Measurements from ENCODE around the gene RPAP2.
"Not testable (repeated sequence)": the region's sequence is repeated elsewhere in the genome, so short reads cannot be mapped to it uniquely, and the experiment has no call there.

The RPAP2 gene

GRCh38 chr1:92323473-92324453 is 24.9 kb downstream of the RPAP2 start:
- no peak for DNase-seq

- no peak for DNase-seq
Observed at GRCh38 chr1:92324784-92325183, 25.9 kb downstream of the RPAP2 start.

- DNase-seq = no peak
Observed at GRCh38 chr1:92326681-92327080, 27.8 kb downstream of the RPAP2 start.

- no peak for DNase-seq
Observed at GRCh38 chr1:92327794-92328193, 28.9 kb downstream of the RPAP2 start.

GRCh38 chr1:92329347-92330129 is 30.7 kb downstream of the RPAP2 start:
- DNase-seq = no peak

DNA sequence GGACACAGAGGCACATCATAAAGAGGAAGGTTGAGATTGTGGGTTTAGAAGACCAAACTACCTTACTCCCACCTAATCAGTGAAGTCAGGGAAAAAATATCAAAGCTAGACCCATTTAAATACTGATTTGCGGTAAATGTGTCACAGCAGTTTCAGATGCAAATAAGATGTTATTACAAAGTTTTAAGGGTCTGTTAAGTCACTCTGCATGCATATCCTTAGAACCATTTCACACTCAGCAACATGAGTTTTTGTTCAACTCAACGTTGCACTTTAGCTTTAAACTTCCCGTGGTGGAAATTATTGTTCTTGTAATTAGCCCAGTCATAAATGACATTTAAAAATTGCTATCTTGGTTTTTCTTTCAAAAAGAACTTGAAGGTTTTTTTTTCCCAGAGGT is 34.8 kb downstream of the RPAP2 start:
- DNase-seq = no peak

DNA sequence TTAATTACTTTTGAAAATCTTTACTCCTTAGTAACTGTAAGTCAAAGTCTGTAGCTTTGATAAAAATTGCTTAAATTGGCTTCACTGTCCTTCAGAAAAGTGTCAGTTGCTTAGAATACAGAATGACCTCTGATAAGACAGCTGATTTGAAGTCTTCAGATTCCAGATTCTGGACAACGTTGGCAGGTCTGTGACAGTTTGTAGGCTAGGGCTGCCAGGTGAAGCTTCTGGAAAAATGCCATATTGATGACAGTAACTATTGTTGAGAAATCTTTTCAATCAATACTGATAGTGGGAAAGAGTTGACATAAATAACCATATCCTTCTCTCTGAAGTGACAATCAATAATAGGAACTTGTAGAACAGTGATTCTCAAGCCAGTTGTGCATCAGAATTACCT is 41.3 kb downstream of the RPAP2 start:
- DNase-seq = no peak

GRCh38 chr1:92342401-92342800 is 43.5 kb downstream of the RPAP2 start:
- DNase-seq = no peak

DNA sequence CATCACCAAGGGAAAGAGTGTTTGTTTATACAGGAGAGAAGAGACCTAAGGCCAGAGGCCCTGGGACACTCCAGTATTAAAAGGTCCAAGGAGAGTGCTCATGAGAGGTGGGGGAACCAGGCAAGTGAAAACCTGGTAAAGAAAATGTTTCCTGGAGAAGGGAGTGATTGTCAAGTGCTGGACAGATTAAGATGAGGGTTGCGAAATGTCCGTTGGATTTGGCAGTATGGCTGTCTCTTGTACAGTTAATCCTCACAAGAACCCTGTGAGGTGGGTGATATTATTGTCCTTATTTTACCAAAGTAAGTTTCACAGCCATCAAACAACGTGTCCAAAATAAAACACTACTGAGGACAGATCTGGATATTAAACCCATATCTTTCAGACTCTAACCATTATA is 44.2 kb downstream of the RPAP2 start:
- no peak for DNase-seq

DNA sequence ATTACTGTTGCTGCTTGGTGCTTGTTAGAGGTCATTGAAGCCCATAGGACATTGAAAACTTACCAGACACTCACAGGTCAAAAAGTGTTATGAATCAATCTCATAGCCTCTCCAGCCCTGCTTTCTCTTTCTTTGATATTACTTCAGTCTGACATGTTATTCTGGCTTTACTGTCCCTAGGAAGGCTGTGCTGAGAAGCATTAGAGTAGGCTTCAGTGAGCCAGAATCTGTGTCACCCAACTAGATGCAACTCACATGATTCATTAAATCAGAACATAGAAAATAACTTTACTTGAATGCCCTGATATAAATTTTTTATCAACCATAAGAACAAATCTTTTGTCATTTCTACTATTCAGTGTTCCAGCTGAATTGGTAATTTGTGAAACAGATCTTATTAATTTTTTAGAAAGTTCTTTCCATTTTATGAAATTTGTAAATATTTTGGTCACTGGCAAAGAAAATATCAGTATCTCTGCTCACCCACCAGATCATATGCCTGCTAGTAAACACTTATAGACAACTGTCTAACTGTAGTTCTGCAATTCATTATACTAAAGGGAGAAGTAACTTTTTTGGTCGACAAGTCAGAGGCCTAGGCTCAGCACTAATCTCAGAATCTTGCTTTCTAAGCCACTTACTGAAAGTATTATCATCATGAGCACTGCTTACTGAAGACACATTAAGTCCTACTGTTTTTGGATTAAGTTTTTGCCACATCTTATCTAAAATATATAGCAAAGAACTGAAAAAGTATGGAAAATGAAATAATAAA is 48.2 kb downstream of the RPAP2 start:
- DNase-seq = no peak

GRCh38 chr1:92352856-92353255 is 54.0 kb downstream of the RPAP2 start:
- no peak for DNase-seq

GRCh38 chr1:92354259-92354658 is 55.4 kb downstream of the RPAP2 start:
- no peak for DNase-seq

DNA sequence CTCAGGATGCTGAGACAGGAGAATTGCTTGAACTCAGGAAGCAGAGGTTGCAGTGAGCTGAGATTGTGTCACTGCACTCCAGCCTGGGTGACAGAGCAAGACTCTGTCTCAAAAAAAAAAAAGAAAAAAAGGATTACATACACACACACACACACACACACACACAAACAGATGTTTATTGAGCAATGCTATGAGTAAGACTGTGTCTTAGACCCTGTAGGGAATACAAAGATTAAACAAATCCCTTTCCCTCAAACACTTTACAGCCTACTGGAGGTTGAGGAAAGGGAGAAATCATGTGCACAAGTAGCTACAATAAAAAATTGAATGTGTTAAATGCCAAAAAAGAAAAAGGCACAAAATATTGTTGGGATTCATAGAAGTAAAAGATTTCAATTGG is 58.1 kb downstream of the RPAP2 start:
- DNase-seq = no peak

DNA sequence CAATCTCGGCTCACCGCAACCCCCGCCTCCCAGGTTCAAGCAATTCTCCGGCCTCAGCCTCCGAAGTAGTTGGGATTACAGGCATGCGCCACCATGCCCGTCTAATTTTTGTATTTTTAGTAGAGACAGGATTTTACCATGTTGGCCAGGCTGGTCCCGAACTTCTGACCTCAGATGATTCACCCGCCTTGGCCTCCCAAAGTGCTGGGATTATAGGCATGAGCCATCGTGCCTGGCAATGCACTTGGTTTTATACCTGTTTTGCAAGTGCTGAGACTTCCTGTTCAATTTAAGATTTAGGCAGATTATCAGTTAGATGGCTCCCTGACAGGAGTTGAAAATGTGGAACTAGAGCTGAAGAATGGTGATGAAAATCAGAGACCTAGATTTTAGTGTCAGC is 60.5 kb downstream of the RPAP2 start:
- not testable (repeated sequence) for DNase-seq

DNA sequence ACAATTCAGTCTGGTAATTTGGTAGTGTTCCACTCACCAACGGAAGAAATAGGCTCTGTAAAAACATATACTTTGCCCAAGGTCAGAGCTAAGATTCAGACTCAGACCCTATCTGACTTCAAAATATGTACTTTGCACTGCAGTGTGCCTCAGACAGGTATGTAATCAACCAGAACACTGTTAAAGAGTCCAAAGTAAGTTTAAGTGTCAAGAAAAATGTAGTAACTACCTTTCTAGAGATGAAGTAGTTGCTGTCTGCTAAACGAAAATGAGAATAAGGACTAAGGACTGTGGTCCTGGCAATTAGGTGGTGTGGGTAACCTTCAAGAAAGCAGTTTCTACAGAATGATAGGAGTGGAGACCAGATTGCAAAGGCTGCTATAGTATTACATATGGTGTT is 61.1 kb downstream of the RPAP2 start:
- no peak for DNase-seq

DNA sequence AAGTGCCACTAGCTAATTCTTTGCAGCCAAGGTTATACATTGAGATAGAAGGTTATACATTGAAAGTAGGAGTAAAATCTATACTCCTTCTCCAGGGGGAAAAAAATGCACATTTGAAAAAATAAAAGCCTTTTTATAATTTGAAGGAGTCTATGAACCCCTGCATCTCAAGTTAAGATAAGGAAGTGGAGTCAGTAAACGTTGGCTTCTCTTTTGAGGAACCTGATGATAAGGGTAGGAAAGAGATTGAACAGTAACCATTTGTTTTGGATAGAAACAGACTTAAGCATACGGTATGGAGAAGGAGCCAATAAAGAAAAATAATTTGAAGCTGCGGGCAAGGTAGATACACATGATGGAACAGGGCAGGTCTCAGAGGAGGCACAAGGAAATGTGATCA is 64.1 kb downstream of the RPAP2 start:
- DNase-seq = no peak

DNA sequence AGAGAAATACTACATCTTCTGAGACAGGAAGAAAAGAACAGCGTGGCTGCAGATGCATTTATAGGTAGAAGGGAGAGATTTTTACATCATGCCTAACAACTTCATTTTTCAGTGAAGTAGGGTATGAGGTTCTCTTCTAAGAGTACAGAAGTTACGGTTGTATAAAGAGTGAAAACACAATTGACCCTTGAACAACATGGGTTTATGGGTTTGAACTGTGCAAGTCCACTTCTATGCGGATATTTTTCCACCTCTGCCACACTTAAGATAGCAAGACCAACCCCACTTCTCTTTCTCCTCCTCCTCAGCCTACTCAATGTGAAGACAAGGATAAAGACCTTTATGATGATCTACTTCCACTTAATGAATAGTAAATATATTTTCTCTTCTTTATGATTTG is 64.5 kb downstream of the RPAP2 start:
- DNase-seq = no peak

GRCh38 chr1:92365378-92366039 is 66.7 kb downstream of the RPAP2 start:
- DNase-seq = no peak

DNA sequence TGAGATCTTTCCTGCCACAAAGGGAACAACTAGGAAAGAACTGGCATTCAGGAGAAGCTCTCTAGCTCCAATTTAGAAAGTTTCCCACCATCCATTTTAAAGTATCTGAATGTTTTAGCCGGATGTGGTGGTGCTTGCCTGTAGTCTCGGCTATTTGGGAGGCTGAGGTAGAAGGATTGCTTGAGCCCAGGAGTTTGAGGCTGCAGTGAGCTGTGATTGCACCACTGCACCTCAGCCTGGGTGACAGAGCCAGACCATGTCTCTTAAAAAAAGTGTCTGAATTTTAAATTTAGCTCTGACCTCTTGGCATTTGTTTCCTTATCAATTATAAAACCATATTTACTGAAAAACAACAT is 67.2 kb downstream of the RPAP2 start:
- no peak for DNase-seq

DNA sequence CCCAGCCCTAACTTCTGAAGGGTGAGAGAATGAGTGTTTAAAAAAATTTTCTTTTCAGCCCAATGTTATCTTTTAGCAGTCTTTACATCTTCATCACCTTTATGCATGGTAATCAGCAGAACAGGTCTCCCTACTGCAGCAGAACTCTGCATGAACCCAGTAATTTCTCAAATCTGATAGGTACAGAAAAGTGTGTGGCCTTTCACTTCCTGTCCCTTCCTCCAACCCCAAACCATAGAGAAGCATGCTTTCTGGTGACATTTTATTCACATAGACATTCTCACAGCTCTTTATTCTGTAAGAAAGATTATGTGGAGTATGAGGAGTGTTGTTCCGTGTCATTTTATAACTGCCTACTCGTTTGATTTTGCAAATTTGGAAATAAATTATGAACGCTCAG is 68.6 kb downstream of the RPAP2 start:
- DNase-seq = no peak

- no peak for DNase-seq
Observed at GRCh38 chr1:92372164-92372563, 73.3 kb downstream of the RPAP2 start.

DNA sequence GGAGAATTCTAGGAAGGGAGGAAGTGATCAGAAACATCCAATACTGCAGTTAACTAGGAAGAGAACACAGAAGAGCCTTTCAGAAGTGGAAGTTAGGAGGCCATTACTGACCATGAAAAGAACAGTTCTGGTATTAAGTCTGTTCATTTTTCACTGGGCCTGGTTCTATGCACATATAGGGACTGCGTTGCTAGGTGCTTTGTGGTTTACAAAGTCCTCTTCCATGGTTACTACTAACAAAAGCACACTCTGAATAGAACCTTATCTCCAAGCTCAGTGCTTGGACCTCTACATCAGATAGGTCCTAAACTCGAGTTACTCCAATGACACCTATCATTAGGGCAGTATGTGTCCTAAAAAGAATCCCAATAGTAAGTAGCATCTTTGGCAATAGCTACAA is 75.4 kb downstream of the RPAP2 start:
- no peak for DNase-seq

DNA sequence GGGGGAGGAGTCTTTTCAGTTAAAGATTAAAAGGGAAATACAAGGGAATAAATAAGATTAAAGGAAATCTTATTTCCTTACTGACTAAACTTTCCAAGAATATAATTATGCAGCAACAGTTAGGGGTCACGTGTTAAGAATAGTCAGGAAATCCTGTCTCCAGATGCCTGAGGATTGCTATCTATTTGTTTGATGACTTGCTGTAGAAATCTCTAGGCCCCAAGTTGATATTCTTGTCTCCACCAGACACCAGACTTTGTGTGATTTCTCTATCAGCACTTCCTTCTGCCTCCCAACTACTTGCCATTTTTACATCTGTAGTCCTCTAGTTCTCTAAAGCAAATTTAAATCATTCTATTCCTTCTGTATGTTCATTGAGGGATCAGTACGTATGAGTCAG is 77.5 kb downstream of the RPAP2 start:
- DNase-seq = no peak

Measured in CD4-positive, alpha-beta T cell treated with Interleukin-6 for 4 hours (primary cell).